GM12878 (cell line): Measurements from ENCODE around the gene RTN4RL1. TPM values are rescaled to one million over a fixed set of nuclear protein-coding genes. Genes with fewer than 3 reads are reported as not detected.

Experiments used
- ATAC-seq: fragments of 200-7000 bp; cut with Tn5 transposase; 3 replicates; pipeline ENCODE4 v1.9.1; 2020; ENCODE audit warnings: mild to moderate bottlenecking, moderate library complexity
- BruUV-seq: library from RNA; stranded (reverse); fragments of 400-500 nt; replicated peaks from 2 replicates; lab custom pipeline; 2021; lab: Mats Ljungman, UMichigan
- CTCF ChIA-PET: fragments of 300-600 bp; sonication (Branson Sonifier 250); formaldehyde crosslinking; extraction: SDS; loops from one replicate; lab custom pipeline; 2021; ENCODE audit warnings: inconsistent platforms; lab: Yijun Ruan, JAX
- POLR2A ChIA-PET: fragments of 350-600 bp; formaldehyde crosslinking; extraction: SDS; loops from one replicate; lab custom pipeline; 2021; ENCODE audit warnings: inconsistent platforms; lab: Charles Lee
- RAD21 ChIA-PET: fragments of 300-600 bp; sonication (Branson Sonifier 250); formaldehyde crosslinking; loops from one replicate; lab custom pipeline; 2023; ENCODE audit warnings: antibody characterized with exemption; ENCODE audit not compliant: unreplicated experiment; lab: Charles Lee
- SMC1A ChIA-PET: fragments of 300-600 bp; sonication (Branson Sonifier 250); formaldehyde crosslinking; loops from one replicate; lab custom pipeline; 2023; ENCODE audit not compliant: unreplicated experiment, uncharacterized antibody; lab: Charles Lee
- DNase-seq: peaks from one replicate; pipeline ENCODE4 v3.0.0-alpha.2; 2011; ENCODE audit warnings: low read depth, low spot score
- FAIRE-seq: peaks from 3 replicates; lab custom pipeline; 2011; peaks lifted over from hg19 to GRCh38; lab: Jason Lieb, UNC
- H2AFZ ChIP-seq: 2 replicates; pipeline ENCODE4 v1.6.0; 2011; ENCODE audit warnings: low read depth, low read length, control low read depth; ENCODE audit not compliant: control insufficient read depth
- H3K27ac ChIP-seq: 2 replicates; pipeline ENCODE4 v1.5.1; 2011; ENCODE audit warnings: control low read depth; ENCODE audit not compliant: control insufficient read depth, insufficient read depth
- H3K27me3 ChIP-seq, 2 experiments: replicated peaks in 1 of 2; 2 replicates each; pipeline versions ENCODE4 v1.6.0 to v1.6.1; 2011; ENCODE audit warnings: low read length in 1 of 2; ENCODE audit not compliant: control insufficient read depth in 2 of 2, insufficient read depth in 2 of 2
- H3K36me3 ChIP-seq, 2 experiments: 2 replicates each; pipeline ENCODE4 v1.5.1; 2011; ENCODE audit warnings: low read length in 1 of 2; ENCODE audit not compliant: control insufficient read depth in 2 of 2, insufficient read depth in 2 of 2
- H3K4me1 ChIP-seq: 2 replicates; pipeline ENCODE4 v1.6.1; 2011; ENCODE audit warnings: mild to moderate bottlenecking, low read length, moderate library complexity, mixed read lengths; ENCODE audit not compliant: control insufficient read depth, insufficient read depth
- H3K4me2 ChIP-seq: 2 replicates; pipeline ENCODE4 v1.6.0; 2011; ENCODE audit warnings: control low read depth; ENCODE audit not compliant: control insufficient read depth, insufficient read depth
- H3K4me3 ChIP-seq: fragments of 200-600 bp; sonication (generic); 2 replicates; pipeline ENCODE4 v1.5.1; 2016
- H3K79me2 ChIP-seq: 2 replicates; pipeline ENCODE4 v1.6.0; 2011; ENCODE audit warnings: low read length; ENCODE audit not compliant: control insufficient read depth, insufficient read depth
- H3K9ac ChIP-seq: 2 replicates; pipeline ENCODE4 v1.8.0; 2011; ENCODE audit warnings: low read length, control low read depth, mixed read lengths; ENCODE audit not compliant: control insufficient read depth, insufficient read depth
- H3K9me3 ChIP-seq: replicated peaks from 3 replicates; pipeline ENCODE4 v1.5.1; 2011; ENCODE audit warnings: mild to moderate bottlenecking, low read length; ENCODE audit not compliant: control insufficient read depth, insufficient read depth
- H4K20me1 ChIP-seq: 2 replicates; pipeline ENCODE4 v1.6.0; 2011; ENCODE audit not compliant: control insufficient read depth, insufficient read depth
- CHD1 ChIP-seq: IDR thresholded peaks from 2 replicates; pipeline ENCODE4 v1.6.1; 2012; ENCODE audit warnings: low read depth, low read length, improper control_type of control experiment
- CHD4 ChIP-seq: fragments of 200-600 bp; sonication (generic); IDR thresholded peaks from 2 replicates; pipeline ENCODE4 v1.6.1; 2016; ENCODE audit warnings: mild to moderate bottlenecking
- HDAC6 ChIP-seq: fragments of 200-600 bp; sonication (generic); IDR thresholded peaks from one replicate; pipeline ENCODE4 v1.8.0; 2017; ENCODE audit warnings: antibody characterized with exemption; ENCODE audit not compliant: unreplicated experiment
- LARP7 ChIP-seq: fragments of 450-650 bp; IDR thresholded peaks from 2 replicates; pipeline ENCODE4 v1.6.1; 2017; ENCODE audit warnings: mild to moderate bottlenecking
- MTA3 ChIP-seq: IDR thresholded peaks from 2 replicates; pipeline ENCODE4 v1.6.1; 2012; ENCODE audit warnings: low read length, inconsistent platforms, borderline replicate concordance
- WGBS: methylation state at CpG from one replicate; pipeline ENCODE4 v1.1.6; 2016; ENCODE audit warnings: low lambda C conversion rate; ENCODE audit not compliant: insufficient replicate concordance, insufficient coverage; ENCODE audit errors: missing lambda C conversion rate; 5-methylcytosine and 5-hydroxymethylcytosine counted together
- in situ Hi-C: fragments of 300-500 bp; cut with MboI; formaldehyde crosslinking; loops from 9 replicates; pipeline ENCODE4 v1.14.3; 2018; ENCODE audit warnings: mixed read lengths
- intact Hi-C: fragments of 100-400 bp; cut with micrococcal nuclease; formaldehyde crosslinking; loops from one replicate; pipeline ENCODE4 v1.14.2; 2022; ENCODE audit not compliant: unreplicated experiment
- polyA plus RNA-seq, 11 experiments: library from polyadenylated mRNA; depleted of rRNA in 4 of 11; unstranded in 6 of 11; stranded (reverse) in 5 of 11; fragments of >200 nt; fragmentation: Nextera tagmentation in 4 of 11; fragmentation: Illumina TruSeq in 1 of 11; extraction: Ambion mirVana in 4 of 11; extraction: Trizol in 1 of 11; gene quantifications; 1 replicate in 1 of 11; 2 replicates in 10 of 11; pipeline versions ENCODE4 v1.2.1 to v1.2.3, GENCODE V29; 2011 to 2016; ENCODE audit warnings: inconsistent platforms in 2 of 11, missing spikeins in 2 of 11, low read depth in 1 of 11
- total RNA-seq, 4 experiments: library from RNA; depleted of rRNA in 3 of 4; stranded (reverse); fragments of >200 nt in 3 of 4; fragmentation: Illumina TruSeq in 1 of 4; extraction: Trizol in 1 of 4; gene quantifications; 2 replicates each; pipeline versions ENCODE4 v1.2.1 to v1.2.3, GENCODE V29; 2013 to 2021

Gene RTN4RL1
- total and polyA plus RNA-seq, 10 of the 15 experiments (the other 5 are each of a cell fraction or from before 2014, with no cell fraction given), result 0.08 to 0.11 (median 0.10) TPM; not detected in 7

GRCh38 chr17:2023692-2024571 lies 1.2 kb downstream of the RTN4RL1 start:
- FAIRE-seq (no peak), ATAC-seq (no peak), DNase-seq (no peak)
- Histone ChIP-seq H2AFZ (no peak overlapping the region), H3K36me3 (no peaks in the 10 kb centered on the region), H3K27me3 (peaks cover 18 to 25% of the 10 kb centered on the region in 2 experiments), H3K4me3 (no peak overlapping the region), H4K20me1 (no peaks in the 10 kb centered on the region), H3K27ac (no peak overlapping the region), H3K9me3 (no peaks in the 10 kb centered on the region), H3K79me2 (no peaks in the 10 kb centered on the region), H3K9ac (no peak overlapping the region), H3K4me1 (peaks cover 4% of the 10 kb centered on the region), H3K4me2 (peak overlapping the region; percentile 60; the same call in 1 of the 2 replicates)
- WGBS, result 17% methylated on average over 65 of the region's 85 CpGs
- ChIA-PET CTCF (no interaction called here), RAD21 (no interaction called here), POLR2A (no interaction called here), SMC1A (no interaction called here)
- BruUV-seq, result no TSS peak
- intact Hi-C loops, result no loop called here
- TF ChIP-seq HDAC6, result peak; percentile 87
- no peak for TF ChIP-seq CHD1
- in situ Hi-C loops, result loop anchor here (25.0 kb wide), 1 partner anchor 112 kb away; no protein-coding TSS in a partner anchor

- Histone ChIP-seq H3K4me2 (no peak overlapping the region), H3K79me2 (no peaks in the 10 kb centered on the region), H3K4me1 (peaks cover 5% of the 10 kb centered on the region), H3K27ac (no peak overlapping the region), H3K9me3 (no peaks in the 10 kb centered on the region), H3K9ac (no peak overlapping the region), H3K36me3 (no peaks in the 10 kb centered on the region), H3K27me3 (peaks cover 17 to 25% of the 10 kb centered on the region in 2 experiments), H3K4me3 (no peak overlapping the region), H2AFZ (no peak overlapping the region), H4K20me1 (no peaks in the 10 kb centered on the region)
- FAIRE-seq (no peak), ATAC-seq (no peak), DNase-seq (no peak)
- TF ChIP-seq MTA3 (no peak), LARP7 (no peak), CHD4 (no peak)
- intact Hi-C loops (no loop called here), in situ Hi-C loops (loop anchor here (25.0 kb wide), 1 partner anchor 111 kb away; no protein-coding TSS in a partner anchor)
- no TSS peak for BruUV-seq
- 53% methylated on average over 15 of the region's 16 CpGs for WGBS
- POLR2A ChIA-PET, result no interaction called here
- RAD21 ChIA-PET, result no interaction called here
- CTCF ChIA-PET, result no interaction called here
- SMC1A ChIA-PET, result no interaction called here
Measured at GRCh38 chr17:2023256-2023655, 1.9 kb downstream of the RTN4RL1 start.
